Measurements from ENCODE around the gene FSIP1.

FSIP1 gene

DNA sequence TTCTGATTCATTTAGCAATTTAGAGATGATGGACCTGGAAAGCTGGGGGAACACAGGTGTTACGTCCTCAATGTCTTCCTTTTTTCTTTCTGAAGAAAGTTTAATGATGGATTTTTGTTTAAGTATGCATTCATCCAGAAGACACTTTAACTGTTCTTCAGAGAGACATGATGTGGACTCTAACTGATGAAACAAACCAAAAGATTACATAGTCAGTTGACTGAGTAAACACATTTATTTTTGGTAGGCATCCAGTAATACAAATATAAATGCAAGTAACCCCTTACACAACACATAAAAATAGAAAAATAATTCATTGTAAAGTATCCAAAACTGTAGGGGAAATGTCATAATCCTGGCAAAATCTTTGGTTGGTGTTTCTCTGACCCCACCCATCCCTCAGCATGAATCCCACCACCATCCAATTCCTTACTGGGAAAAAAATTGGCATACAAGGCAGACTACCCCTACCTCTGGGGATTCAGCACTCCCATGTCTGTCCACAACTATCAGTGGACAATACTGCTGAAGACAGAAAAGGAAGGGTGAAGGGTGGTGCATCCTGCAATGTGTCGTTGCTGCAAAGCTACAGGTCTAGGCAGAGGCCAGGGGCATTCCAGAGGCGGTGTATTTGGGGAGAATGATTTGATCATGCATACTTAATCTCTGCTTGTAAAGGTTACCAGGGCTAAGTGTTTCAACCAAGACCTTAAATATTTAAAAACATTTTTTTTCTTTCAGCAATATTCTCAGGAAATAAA is 164.4 kb downstream of the FSIP1 start:
- DNase-seq (ENCODE audit: low read depth), result no peak

DNA sequence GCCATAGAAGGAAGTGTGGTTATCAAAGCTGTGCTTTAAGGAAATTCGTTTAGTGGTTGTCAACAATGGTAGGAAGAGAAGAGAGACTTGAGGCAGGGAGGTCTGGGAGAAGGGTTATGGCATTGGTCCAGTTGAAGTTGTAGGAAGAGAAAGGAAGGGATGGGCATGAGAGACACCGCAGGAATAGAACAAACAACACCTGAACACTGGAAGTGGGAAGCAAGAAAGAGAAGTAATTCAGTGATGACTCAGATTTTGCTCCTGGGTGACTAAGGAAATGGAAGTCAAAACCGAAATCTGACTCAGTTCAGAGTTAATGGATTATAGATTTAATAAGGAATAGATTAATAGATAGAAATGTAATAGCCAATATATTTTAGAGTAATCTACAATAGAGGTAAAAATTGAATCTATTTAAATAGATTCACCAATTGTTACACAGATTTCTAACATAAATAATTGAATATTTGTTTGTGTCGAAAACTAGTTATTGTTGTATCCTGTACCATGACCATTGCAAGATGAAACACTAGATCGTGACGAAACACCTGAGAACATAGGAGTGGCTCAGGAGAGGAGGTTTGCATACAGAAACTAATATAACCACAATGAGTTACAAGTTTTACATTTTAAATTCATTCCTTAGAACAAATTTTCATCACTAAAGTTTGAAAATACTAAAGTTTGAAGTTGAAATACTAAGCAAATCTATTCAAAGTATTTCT is 165.7 kb downstream of the FSIP1 start:
- no peak for DNase-seq (ENCODE audit: low read depth)

DNA sequence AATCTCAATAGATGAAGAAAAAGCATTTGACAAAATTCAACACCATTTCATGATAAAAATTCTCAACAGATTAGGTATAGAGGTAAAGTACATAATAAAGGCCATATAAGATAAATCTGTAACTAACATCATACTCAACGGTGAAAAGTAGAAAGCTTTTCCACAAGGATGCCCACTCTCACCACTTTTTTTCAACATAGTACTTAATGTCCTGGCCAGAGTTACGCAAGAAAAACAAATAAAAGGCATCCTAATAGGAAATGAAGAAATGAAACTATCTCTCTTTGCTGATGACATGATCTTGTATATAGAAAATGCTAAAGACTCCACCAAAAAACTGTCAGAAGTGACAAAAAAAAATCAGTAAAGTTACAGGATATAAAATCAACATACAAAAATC is 168.8 kb downstream of the FSIP1 start:
- no peak for DNase-seq (ENCODE audit: low read depth)

DNA sequence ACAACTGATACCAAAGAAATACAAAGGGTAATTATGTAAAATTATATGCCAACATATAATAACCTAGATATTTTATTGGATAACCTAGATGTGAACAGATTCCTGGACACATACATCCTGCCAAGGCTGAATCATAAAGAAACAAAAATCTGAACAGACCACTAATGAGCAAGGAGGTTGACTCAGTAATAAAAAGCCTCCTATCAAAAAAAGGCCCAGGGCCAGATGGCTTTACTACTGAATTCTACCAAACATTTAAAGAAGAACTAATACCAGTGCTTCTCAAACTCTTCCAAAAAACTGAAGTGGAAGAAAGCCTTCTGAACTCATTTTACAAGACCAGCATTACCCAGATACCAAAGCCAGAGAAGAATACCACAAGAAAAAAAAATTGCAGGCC is 169.4 kb downstream of the FSIP1 start:
- no peak for DNase-seq (ENCODE audit: low read depth)

DNA sequence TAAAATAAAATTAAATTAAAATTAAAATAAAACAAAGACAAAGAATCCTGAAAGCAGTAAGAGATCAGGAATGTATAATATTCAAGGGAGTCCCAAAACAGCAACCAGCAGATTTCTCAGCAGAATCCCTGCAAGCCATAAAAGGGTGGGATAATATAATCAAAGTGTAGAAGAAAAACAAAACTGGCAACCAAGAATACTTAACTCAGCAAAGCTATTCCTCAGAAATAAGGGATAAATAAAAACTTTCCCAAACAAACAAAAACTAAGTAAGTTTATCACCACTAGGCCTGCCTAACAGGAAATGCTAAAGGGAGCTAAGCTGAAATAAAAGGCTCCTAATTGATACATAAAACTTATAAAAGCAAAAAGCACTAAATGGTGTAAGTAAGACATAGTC is 172.0 kb downstream of the FSIP1 start:
- DNase-seq (ENCODE audit: low read depth), result no peak

DNA sequence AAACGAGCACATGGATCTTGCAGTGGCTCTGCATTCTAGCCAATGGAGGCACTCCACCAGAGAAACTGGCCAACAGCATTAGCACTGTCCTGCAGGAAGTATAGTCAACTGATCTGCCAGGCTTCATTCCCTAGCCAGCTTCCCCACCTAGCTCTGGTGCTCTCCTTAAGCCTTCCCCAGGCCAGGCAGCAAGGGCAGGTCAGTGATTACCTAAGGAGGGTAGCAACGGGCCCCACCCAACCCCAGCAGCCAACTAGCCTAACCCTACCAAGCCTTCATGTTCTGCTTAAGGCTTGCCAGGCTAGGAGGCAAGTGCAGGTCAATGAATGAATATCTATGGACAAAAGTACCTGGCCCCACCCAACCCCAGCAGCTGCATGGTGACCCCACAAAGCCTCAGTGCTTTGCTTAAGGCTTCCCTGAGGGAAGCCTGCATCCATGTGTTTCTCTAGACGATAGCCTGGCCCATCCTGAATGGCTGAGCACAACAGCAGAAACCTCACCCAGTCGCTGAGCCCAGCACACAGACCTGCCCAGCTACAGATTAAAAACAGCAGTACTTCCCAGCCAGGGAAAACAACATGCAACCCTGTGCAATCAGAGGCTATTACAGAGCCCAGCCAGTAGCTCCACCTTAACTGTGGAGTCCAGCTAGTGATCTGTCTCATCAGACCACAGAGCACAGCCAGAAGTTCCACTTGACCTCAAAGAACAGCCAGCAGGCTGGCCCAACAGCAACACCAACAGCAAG is 173.3 kb downstream of the FSIP1 start:
- DNase-seq (ENCODE audit: low read depth), result no peak

DNA sequence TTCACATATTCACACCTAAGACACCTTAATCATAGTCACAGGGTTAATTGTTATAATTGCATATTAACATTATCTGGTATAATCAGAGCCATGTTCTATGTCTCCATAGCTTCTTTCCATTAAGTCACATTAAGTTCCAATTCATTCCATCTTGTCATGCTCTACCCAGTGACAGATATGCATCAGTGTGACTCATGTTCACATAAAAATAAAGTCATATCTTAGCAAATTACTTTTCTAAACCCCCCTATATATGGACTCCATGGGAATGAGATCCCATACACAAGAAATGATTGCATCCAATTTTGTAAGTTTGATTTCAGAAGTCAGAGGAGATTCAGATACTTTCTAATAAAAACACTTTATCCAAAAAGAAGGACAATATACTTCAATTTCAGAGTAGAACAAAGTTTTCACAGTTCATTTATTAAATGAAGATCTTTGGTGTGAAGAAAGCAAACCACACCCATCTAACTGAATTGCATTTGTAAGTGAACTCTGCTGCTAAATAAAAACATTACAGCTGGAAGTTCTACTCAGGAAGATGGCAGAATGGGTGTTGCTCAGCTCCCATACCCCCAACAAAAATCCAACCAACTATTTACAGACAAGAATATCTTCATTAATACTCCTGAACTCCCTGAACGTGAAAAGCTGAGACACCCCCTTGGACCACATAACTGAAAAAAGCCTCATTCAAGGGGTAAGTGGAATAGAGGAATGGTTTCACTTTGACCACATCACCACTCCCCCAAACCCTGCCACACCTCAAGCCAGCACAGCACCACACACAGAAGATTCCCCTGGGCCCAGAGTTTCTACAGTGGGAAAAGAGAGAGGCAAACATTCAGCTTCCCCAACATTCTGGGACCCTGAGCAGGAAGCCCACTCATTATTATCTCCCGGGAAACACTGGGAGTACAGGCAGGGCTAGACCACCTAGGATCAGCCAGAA is 174.2 kb downstream of the FSIP1 start:
- DNase-seq (ENCODE audit: low read depth), result no peak

DNA sequence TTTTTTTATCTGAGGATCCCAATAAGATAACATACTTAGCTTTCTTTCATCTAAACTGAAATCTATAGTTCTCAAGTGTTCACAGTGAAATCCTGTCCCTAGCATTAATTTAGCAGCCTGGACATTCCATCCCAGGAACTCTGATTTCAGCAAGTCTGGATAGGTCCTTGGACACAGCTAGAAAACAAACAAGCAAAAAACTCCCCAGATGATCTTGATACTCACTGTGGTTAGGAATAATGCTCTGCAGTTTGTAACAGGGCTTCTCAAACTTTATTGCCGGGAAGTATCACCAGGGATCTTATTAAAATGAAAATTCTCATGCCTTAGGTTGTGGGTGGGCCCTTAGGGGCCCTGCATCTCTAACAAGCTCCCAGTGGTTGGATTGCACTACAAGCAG is 177.5 kb downstream of the FSIP1 start:
- DNase-seq (ENCODE audit: low read depth), result no peak

DNA sequence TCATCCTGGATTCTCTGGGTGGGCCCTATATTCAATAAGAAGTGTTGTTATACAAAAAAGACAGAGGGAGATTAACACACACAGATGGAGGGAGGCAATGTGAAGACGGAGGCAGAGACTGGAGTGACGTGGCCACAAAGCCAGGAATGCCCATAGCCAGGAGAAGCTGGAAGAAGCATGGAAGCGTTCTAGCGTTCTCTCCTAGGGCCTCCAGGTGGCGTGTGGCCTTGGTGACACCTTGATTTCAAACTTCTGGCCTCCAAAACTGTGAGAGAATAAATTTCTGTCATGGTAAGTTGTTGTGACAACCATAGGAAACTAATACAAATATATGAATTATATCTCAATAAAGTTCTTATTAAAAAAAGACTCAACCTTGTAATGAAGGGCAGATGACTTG is 180.5 kb downstream of the FSIP1 start:
- no peak for DNase-seq (ENCODE audit: low read depth)

DNA sequence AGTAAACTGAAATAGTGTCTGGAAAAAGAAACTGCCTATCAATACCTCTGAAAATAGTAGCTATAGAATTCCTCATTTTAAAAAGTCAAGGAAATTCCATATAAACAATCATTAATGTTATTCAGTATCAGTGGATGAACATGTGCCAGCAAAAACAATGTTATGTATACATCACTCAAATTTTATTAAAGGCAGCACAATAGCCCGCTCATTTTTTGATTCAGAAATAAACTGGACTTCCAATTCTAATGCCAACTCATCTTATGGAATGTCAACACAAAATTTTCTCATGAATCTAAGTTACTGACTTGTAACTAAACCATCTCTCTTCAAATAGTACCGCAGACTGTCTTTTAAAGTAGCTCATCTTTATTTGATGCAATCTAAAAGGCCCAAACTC is 182.8 kb downstream of the FSIP1 start:
- no peak for DNase-seq (ENCODE audit: low read depth)

DNA sequence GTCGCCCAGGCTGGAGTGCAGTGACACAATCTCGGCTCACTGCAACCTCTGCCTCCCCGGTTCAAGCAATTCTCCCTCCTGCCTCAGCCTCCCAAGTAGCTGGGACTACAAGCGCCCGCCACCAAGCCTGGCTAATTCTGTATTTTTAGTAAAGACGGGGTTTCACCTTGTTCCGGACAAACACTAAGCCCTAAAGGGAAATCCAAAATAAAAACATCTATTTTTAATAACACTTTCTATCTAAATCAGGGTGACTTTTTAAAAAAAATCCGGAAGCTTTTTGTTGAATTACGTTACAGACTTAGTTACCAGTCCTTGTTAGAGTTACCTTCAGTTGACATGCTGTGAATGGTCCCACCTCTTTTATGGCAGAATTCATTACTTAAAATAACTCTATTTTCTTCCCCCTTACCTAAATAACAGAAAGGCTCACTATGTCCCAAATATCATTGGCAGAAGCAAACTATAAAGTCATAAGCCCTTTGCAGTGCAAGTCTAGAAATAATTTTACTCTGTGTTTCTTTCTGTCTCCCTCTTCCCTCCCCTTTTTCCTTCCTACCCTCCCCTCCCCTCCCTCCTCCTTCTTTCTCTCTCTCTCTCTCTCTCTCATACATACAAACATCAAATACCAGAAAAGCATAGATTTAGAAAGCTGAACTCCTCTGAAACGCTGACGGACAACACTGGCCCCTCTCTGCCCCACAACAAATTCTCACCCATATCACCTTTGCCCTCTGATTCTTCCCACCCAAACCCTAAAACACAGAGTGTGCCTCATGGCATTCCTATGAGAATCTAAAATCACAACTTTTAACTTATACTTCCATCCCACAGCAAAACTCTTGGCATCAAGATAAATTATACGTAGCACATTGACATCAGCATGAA is 183.4 kb downstream of the FSIP1 start:
- DNase-seq (ENCODE audit: low read depth), result no peak

DNA sequence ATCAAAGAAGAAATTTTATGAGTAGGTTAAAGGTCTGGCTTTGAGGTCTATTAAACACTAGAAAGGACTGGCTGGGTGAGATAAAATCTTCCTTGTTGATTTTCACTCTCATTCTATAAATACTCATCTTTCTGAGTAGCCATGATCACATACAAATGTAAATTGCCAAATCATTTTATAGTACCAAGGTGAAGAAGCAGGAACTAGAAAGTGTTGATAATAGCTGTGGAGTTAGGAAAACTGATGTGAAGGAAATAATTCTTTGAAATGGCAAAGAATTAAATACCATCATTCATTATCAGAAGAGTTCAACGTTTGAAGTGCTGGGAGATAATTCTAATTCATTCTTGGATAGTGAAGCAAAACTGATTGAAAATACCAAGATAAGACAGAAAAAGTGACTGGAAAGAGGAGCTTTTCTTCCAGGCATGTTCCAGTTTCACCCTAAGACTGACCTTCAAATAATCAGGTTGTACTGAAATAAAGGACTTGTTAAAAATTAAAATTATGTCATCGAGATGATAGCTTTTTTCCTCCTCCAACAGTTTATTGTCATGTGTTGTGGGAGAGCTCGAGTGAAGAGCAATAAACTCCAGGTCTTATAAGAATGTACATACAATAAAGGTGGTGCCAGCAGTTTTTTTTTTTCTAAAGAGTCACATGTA is 184.3 kb downstream of the FSIP1 start:
- no peak for DNase-seq (ENCODE audit: low read depth)

DNA sequence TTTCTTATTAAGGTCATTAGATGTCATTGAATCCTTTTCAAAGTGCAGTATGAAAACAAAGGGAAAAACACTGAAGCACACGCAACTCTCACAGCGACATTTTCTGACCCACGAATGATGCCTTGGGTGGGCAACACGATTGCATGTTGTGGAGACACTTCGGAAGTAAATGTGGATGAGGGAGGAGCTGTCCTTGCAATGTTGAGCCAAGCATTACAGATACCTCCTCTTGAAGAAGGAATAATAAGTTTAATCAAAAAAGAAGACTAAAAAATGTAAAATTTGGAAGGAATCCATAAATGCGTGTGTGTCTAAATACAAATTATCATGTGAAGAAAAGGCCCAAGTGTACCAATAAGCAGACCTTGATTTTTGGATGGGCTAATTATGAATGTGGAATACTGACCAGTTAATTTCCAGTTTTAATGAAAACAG is 184.9 kb downstream of the FSIP1 start:
- no peak for DNase-seq (ENCODE audit: low read depth)

DNA sequence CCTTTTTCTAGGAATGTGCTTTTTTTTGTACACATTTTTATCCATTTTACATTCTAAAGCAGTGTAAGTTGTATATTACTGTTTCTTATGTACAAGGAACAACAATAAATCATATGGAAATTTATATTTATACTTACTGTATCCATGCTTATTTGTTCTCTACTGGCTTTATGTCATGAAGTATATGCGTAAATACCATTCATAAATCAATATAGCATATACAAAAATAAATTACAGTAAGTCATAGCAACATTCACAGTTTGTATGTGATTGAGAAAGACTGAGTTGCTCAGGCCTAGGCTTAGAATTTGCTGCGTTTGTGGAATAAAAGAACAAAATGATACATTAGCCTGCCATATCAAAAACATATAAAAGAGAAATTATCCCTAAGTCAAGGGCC is 185.3 kb downstream of the FSIP1 start:
- DNase-seq (ENCODE audit: low read depth), result no peak

DNA sequence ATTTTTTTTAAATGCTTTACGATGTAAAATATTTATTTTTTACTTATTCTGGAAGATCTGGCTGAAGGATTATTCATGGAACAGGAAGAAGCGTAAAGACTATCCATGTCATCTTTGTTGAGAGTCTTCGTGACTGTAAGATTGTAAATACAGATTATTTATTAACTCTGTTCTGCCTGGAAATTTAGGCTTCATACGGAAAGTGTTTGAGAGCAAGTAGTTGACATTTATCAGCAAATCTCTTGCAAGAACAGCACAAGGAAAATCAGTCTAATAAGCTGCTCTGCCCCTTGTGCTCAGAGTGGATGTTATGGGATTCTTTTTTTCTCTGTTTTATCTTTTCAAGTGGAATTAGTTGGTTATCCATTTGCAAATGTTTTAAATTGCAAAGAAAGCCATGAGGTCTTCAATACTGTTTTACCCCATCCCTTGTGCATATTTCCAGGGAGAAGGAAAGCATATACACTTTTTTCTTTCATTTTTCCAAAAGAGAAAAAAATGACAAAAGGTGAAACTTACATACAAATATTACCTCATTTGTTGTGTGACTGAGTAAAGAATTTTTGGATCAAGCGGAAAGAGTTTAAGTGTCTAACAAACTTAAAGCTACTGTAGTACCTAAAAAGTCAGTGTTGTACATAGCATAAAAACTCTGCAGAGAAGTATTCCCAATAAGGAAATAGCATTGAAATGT is 186.1 kb downstream of the FSIP1 start:
- DNase-seq (ENCODE audit: low read depth), result no peak

DNA sequence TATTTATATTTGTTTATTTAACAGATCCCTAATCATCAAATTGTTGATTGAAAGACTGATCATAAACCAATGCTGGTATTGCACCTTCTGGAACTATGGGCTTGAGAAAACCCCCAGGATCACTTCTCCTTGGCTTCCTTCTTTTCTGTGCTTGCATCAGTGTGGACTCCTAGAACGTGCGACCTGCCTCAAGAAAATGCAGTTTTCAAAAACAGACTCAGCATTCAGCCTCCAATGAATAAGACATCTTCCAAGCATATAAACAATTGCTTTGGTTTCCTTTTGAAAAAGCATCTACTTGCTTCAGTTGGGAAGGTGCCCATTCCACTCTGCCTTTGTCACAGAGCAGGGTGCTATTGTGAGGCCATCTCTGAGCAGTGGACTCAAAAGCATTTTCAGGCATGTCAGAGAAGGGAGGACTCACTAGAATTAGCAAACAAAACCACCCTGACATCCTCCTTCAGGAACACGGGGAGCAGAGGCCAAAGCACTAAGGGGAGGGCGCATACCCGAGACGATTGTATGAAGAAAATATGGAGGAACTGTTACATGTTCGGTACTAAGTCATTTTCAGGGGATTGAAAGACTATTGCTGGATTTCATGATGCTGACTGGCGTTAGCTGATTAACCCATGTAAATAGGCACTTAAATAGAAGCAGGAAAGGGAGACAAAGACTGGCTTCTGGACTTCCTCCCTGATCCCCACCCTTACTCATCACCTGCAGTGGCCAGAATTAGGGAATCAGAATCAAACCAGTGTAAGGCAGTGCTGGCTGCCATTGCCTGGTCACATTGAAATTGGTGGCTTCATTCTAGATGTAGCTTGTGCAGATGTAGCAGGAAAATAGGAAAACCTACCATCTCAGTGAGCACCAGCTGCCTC is 187.1 kb downstream of the FSIP1 start:
- DNase-seq (ENCODE audit: low read depth), result no peak

DNA sequence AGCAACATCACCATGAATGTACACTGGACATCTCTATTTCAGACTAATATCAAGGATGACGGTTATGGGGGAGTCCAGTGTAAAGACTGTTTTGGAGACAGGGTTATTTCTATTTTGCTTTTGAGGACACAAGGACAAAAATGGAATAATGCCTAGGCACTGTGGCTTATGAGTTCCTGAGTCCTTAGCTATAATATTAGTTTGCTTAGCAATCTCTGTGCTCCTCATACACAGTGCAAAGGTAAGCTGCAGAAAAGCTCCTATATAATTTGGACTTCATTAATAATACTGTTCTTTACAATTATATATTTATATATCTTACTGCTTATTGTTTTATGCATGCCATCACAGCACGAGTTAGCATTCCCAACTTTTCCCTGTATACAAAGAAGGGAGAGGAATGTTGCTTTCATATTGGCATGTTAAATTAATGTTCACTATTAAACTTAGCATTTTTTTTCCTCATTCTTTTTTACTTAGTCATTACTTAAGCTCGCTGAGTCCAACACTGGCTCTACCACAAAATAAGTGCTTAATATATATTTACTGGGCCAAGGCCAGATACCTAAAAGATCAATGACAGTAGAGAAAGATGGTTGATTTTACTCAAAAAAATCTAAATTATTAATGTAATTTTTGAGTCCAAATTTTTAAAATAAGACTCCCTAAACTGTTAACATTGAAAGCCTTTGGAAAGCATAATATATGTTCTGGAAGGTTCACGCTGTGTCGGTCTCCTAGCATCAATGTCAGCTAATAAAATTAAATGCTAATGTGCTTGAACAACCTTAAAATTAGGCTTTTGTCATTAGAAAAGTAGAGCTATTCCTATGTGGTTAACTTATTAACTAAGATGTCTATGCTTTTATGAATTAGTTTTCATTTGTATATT is 187.9 kb downstream of the FSIP1 start:
- no peak for DNase-seq (ENCODE audit: low read depth)

Data from activated T-helper 1 cell treated with Interleukin-2 at 50 U/mL for 16 hours (primary cell).